Midbrain (tissue), 1 donor: ENCODE results near the gene TCERG1L.
"Not testable (repeated sequence)": the region's sequence is repeated elsewhere in the genome, so short reads cannot be mapped to it uniquely, and the experiment has no call there.

Experiments
- DNase-seq: peaks from one replicate; lab custom pipeline; 2025; lab: John Stamatoyannopoulos, UW

Gene TCERG1L

DNA sequence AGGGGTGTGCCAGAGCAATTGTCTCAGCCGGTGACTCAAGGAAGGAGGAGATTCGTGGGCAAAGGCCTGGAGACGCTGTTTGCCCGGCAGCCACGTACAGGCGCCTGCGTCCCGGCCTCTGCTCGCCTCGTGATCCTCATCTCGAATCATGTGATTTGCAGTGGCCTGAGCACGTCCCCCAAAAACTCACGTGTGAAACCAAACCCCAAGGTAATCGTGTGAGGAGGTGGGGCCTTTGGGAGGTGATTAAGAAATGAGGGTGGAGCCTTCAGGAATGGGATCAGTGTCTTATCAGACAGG lies 226.8 kb downstream of the TCERG1L start:
- no peak for DNase-seq

GRCh38 chr10:131083915-131084790 lies 227.4 kb downstream of the TCERG1L start:
- DNase-seq: no peak

DNA sequence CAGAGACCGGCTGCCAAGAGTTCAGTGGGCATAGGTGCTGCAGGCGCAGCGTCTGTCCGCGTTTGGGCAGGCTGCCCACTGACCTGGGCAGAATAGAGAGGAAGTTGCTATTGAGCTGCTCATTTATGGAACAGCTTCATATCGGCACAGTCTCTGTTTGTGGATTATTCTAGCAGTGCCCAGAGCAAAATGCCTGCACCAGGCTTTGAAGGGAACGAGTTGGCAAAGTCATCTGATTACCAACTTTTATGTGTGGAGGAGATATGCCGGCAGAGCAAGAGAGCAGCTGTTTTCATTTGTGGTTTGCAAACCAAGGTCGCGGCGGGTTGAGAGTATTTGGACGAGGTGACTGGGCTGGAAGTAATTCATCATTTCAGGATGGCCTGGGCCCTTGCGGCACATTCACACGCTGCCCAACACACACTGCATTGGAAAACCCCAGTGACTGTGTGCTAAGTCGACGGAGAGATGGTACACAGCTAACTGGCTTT lies 228.5 kb downstream of the TCERG1L start:
- DNase-seq: no peak

DNA sequence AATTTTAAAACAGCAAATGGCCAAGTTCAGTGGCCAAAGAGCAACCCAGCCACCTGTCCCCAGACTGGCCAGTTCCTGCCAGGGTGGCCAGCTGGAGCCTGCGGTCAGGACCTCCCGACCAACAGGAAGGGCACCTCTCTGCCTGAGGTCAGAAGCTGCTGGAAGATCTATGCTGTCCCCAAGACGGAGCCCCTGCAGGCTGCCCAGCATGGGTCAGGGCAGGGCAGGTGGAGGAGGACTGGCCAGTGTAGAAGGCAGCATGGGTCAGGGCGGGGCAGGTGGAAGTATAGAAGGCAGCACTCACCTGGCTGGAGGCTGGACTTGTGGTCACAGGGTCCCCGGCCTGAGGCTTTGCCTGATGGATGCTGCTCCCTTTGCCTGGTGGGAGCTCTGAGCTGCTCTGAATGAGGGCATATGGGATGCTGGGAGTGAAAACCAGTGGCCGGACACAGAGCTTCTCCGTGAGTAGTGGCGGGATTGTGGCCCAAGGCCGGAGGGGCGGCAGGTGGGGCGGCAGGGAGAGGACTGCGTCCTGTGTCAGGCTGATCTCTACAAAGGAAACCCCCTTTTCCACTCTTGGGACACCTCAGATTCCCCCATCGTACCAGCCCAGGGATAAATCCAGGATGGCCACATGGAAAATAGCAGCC lies 229.2 kb downstream of the TCERG1L start:
- no peak for DNase-seq

GRCh38 chr10:131081786-131082185 lies 229.7 kb downstream of the TCERG1L start:
- DNase-seq: no peak

DNA sequence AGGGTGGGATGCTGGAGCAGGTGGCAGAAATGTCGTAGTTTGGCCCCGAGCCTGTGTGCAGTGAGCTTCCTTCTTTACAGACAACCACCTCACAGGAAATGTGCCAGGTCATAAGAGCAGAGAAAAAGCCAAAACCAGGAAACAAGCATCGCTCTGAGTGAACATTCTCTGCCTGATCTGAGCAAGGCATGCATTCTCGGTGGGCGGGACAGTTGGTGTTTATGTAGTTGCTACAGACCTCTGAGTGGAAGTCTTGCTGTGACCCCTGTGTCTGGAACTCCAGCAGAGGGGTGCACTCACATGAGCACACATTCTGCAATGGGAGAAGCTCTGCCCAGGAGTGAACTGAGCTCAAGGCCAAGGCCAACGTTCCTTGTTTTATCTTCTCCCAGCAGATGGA lies 230.1 kb downstream of the TCERG1L start:
- no peak for DNase-seq

GRCh38 chr10:131080571-131080970 lies 230.9 kb downstream of the TCERG1L start:
- DNase-seq: no peak

DNA sequence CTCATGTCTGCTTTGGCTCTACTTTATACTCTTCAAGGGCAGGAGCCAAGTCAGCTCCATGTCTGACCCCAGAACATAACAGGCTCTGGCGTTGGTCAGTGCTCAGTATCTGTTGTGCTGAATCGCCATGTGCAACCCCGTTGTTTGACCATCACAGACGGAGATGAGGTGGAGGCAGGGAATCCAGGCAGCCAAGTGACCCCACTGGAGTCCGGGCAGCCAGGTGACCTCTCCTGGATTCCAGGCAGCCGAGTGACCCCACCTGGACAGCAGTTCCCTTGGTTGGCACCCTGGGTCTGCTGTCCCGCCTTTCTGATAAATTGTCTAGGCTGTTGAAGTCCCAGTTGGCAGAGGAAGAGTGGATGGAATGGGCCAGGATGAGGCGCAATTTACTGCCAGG lies 232.2 kb downstream of the TCERG1L start:
- no peak for DNase-seq

GRCh38 chr10:131078882-131079280 lies 232.6 kb downstream of the TCERG1L start:
- not testable (repeated sequence) for DNase-seq

DNA sequence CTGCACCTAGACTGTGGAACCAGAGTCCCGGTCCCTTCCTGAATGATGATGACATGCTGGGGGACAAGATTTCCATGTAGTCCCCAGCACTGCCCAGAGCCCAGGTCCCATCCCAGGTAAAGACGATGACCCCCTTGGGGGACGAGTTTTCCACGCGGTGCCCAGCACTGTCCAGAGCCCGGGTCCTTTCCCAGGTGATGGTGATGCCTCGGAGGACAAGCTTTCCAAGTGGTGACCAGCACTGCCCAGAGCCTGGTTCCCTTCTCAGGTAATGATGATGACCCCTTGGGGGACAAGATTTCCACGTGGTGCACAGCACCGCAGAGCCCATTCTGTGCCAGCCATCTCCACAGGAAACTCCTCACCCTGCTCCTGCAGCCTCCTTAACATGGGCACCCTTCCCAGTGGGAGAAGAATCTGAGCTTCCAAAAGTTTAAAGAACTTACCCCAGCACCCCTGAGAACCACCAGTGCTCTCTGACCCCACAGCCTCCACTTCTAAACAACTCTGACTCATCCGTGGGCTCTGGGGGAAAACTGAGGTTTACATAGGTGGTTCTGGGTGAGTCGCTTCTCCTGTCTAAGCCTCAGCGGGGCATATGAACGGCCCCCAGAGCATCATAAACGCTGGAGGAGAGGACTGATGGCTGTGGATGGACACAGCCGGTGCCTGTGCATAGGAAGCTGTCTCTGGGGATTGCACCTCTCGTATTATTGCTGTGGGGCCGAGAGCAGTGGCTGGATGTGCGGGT lies 233.2 kb downstream of the TCERG1L start:
- no peak for DNase-seq

- DNase-seq: no peak
Observed at GRCh38 chr10:131077724-131078123, 233.8 kb downstream of the TCERG1L start.

GRCh38 chr10:131077031-131077430 lies 234.5 kb downstream of the TCERG1L start:
- DNase-seq: no peak

GRCh38 chr10:131076356-131076755 lies 235.2 kb downstream of the TCERG1L start:
- DNase-seq: no peak

GRCh38 chr10:131075218-131075770 lies 236.2 kb downstream of the TCERG1L start:
- no peak for DNase-seq

GRCh38 chr10:131074682-131075081 lies 236.8 kb downstream of the TCERG1L start:
- no peak for DNase-seq

DNA sequence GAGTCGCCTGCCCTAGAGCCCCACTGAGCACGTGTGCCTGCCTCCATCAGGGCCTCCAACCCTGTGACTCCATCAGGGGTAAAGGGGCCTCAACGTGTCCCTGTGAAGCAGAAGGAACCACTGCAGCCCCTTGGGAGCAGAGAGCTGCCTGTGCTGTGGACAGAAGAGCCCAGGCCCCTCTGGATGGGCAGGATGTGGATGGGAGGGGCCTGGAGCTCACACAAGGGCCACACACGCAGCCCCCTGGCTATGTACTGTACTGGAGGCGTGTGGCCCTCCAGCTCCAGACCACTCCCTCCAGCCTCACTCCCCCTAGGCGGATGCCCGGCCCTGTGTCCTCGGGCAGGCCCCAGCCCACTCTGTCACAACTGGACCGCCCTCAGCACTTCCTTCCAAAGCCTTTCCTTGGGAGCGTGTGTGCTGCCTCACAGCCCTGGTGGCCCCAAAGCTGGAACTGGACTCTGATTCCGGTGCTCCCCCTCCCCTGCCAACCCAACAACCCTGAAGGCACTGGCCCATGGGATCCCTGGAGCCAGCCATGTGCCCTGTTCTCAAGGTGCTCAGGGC lies 238.0 kb downstream of the TCERG1L start:
- DNase-seq: no peak

GRCh38 chr10:131072651-131073468 lies 238.7 kb downstream of the TCERG1L start:
- DNase-seq: no peak

- DNase-seq: no peak
Observed at GRCh38 chr10:131071721-131072120, 239.8 kb downstream of the TCERG1L start.

GRCh38 chr10:131070856-131071255 lies 240.7 kb downstream of the TCERG1L start:
- no peak for DNase-seq

DNA sequence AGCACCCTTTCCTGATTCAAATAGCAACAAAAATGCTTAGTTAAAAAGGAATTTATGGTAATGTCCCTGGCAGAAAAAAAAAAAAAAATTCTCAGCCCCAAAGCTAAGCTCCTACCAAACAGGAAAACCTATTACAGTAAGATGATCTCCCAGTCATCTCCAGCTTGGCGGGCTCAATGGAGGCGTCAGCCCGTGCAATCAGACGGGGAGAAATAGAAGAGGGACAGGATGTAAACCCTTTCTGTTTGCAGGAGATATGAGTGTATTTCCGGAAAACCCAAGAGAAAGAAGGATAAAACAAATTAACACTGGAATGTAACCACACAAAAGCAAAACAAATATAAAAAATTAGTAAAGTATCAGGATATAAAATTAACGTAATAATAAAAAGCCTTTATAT lies 242.8 kb downstream of the TCERG1L start:
- no peak for DNase-seq

DNA sequence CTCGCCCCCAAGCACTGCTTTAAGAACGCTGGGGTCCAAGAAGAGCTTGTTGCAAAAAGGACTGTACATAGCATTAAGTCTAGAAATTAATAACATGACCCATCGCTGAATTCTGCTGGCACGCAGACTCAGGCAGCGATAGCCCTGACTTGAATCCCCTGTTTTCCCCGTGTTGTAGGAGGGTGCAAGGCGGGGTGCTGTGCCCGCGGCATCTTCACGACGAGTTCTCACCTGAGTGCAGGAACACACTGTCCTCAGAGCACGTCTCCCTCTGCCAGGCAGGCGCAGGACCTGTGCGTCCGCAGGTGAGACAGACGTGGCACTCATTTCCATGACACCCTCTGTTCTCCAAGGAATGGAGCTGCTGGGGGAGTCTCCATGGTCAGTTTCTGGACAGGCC lies 243.2 kb downstream of the TCERG1L start:
- DNase-seq: no peak
